ENCODE data around the gene ALDH16A1. TPM values are rescaled to one million over a fixed set of nuclear protein-coding genes. Genes with fewer than 3 reads are reported as not detected.

ALDH16A1 gene
- total and polyA plus RNA-seq, 2 of the 8 experiments (the other 6 are each of a cell fraction or from before 2014, with no cell fraction given): 30.5 to 34.3 TPM

DNA sequence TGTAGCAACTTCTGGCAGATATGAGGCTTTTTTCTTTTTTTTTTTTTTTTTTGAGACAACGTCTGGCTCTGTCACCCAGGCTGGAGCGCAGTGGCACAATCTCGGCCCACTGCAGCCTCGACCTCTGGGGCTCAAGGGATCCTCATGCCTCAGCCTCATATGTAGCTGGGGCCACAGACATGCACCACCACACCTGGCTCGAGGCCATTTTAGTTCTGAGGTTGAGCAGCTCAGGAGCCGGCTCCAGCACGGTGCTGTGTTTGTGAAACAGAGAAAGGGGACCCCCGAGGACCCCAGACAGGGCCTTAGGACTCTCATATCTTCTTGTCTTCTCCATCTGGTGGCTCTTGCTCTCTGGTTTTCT is 17.6 kb downstream of the ALDH16A1 start (continued):
- TF ChIP-seq, protein P1, sequence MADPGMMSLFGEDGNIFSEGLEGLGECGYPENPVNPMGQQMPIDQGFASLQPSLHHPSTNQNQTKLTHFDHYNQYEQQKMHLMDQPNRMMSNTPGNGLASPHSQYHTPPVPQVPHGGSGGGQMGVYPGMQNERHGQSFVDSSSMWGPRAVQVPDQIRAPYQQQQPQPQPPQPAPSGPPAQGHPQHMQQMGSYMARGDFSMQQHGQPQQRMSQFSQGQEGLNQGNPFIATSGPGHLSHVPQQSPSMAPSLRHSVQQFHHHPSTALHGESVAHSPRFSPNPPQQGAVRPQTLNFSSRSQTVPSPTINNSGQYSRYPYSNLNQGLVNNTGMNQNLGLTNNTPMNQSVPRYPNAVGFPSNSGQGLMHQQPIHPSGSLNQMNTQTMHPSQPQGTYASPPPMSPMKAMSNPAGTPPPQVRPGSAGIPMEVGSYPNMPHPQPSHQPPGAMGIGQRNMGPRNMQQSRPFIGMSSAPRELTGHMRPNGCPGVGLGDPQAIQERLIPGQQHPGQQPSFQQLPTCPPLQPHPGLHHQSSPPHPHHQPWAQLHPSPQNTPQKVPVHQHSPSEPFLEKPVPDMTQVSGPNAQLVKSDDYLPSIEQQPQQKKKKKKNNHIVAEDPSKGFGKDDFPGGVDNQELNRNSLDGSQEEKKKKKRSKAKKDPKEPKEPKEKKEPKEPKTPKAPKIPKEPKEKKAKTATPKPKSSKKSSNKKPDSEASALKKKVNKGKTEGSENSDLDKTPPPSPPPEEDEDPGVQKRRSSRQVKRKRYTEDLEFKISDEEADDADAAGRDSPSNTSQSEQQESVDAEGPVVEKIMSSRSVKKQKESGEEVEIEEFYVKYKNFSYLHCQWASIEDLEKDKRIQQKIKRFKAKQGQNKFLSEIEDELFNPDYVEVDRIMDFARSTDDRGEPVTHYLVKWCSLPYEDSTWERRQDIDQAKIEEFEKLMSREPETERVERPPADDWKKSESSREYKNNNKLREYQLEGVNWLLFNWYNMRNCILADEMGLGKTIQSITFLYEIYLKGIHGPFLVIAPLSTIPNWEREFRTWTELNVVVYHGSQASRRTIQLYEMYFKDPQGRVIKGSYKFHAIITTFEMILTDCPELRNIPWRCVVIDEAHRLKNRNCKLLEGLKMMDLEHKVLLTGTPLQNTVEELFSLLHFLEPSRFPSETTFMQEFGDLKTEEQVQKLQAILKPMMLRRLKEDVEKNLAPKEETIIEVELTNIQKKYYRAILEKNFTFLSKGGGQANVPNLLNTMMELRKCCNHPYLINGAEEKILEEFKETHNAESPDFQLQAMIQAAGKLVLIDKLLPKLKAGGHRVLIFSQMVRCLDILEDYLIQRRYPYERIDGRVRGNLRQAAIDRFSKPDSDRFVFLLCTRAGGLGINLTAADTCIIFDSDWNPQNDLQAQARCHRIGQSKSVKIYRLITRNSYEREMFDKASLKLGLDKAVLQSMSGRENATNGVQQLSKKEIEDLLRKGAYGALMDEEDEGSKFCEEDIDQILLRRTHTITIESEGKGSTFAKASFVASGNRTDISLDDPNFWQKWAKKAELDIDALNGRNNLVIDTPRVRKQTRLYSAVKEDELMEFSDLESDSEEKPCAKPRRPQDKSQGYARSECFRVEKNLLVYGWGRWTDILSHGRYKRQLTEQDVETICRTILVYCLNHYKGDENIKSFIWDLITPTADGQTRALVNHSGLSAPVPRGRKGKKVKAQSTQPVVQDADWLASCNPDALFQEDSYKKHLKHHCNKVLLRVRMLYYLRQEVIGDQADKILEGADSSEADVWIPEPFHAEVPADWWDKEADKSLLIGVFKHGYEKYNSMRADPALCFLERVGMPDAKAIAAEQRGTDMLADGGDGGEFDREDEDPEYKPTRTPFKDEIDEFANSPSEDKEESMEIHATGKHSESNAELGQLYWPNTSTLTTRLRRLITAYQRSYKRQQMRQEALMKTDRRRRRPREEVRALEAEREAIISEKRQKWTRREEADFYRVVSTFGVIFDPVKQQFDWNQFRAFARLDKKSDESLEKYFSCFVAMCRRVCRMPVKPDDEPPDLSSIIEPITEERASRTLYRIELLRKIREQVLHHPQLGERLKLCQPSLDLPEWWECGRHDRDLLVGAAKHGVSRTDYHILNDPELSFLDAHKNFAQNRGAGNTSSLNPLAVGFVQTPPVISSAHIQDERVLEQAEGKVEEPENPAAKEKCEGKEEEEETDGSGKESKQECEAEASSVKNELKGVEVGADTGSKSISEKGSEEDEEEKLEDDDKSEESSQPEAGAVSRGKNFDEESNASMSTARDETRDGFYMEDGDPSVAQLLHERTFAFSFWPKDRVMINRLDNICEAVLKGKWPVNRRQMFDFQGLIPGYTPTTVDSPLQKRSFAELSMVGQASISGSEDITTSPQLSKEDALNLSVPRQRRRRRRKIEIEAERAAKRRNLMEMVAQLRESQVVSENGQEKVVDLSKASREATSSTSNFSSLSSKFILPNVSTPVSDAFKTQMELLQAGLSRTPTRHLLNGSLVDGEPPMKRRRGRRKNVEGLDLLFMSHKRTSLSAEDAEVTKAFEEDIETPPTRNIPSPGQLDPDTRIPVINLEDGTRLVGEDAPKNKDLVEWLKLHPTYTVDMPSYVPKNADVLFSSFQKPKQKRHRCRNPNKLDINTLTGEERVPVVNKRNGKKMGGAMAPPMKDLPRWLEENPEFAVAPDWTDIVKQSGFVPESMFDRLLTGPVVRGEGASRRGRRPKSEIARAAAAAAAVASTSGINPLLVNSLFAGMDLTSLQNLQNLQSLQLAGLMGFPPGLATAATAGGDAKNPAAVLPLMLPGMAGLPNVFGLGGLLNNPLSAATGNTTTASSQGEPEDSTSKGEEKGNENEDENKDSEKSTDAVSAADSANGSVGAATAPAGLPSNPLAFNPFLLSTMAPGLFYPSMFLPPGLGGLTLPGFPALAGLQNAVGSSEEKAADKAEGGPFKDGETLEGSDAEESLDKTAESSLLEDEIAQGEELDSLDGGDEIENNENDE (IDR thresholded peaks at IDR 0.05; ENCODE audit: insufficient replicate concordance, low read length): no peak
- TF ChIP-seq E2F6 (IDR thresholded peaks at IDR 0.05): no peak
- no peak for TF ChIP-seq MAFK (IDR thresholded peaks at IDR 0.05; ENCODE audit: low read depth, low read length)
- no peak for TF ChIP-seq TAF1 (IDR thresholded peaks at IDR 0.05; ENCODE audit: low read depth, low read length)
- TF ChIP-seq BCL11A (IDR thresholded peaks at IDR 0.05; ENCODE audit: low read depth in 2 of 2, low read length in 2 of 2): no peak
- TF ChIP-seq EGR1 (IDR thresholded peaks at IDR 0.05; ENCODE audit: borderline replicate concordance, low read depth, low read length): no peak
- TF ChIP-seq GABPA (IDR thresholded peaks at IDR 0.05; ENCODE audit: borderline replicate concordance, insufficient read depth, low read length): no peak
- no peak for TF ChIP-seq ASH2L (IDR thresholded peaks at IDR 0.05; ENCODE audit: low read length)
- no peak for TF ChIP-seq TBP (IDR thresholded peaks at IDR 0.05; ENCODE audit: low read depth, low read length)

All from H1 (cell line).